Fibroblast of villous mesenchyme (primary cell): ENCODE results near the gene BNC2. TPM values are rescaled to one million over a fixed set of nuclear protein-coding genes. Genes with fewer than 3 reads are reported as not detected.

Source experiments
- DNase-seq: peaks from one replicate; pipeline ENCODE4 v3.0.0-alpha.2; 2010; ENCODE audit warnings: low read depth
- H3K4me3 ChIP-seq: 2 replicates; pipeline ENCODE4 v1.5.1; 2011; ENCODE audit warnings: low read depth, mild to moderate bottlenecking, low read length
- total RNA-seq: library from RNA; depleted of rRNA; stranded (reverse); fragments of >200 nt; gene quantifications from 2 replicates; pipeline ENCODE4 v1.2.3, GENCODE V29; 2012
- TF ChIP-seq, protein P1 (sequence below): IDR thresholded peaks from 2 replicates; pipeline ENCODE4 v1.5.1; 2012; ENCODE audit warnings: low read depth, mild to moderate bottlenecking, low read length; ENCODE audit not compliant: insufficient read depth

Gene BNC2
- total RNA-seq, 1 donor, result 33.7 TPM

GRCh38 chr9:16668734-16669295, 201.7 kb downstream of the BNC2 start:
- TF ChIP-seq, protein P1, sequence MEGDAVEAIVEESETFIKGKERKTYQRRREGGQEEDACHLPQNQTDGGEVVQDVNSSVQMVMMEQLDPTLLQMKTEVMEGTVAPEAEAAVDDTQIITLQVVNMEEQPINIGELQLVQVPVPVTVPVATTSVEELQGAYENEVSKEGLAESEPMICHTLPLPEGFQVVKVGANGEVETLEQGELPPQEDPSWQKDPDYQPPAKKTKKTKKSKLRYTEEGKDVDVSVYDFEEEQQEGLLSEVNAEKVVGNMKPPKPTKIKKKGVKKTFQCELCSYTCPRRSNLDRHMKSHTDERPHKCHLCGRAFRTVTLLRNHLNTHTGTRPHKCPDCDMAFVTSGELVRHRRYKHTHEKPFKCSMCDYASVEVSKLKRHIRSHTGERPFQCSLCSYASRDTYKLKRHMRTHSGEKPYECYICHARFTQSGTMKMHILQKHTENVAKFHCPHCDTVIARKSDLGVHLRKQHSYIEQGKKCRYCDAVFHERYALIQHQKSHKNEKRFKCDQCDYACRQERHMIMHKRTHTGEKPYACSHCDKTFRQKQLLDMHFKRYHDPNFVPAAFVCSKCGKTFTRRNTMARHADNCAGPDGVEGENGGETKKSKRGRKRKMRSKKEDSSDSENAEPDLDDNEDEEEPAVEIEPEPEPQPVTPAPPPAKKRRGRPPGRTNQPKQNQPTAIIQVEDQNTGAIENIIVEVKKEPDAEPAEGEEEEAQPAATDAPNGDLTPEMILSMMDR, result no peak
- no peak for DNase-seq
- H3K4me3 ChIP-seq, result no peak overlapping the region

DNA sequence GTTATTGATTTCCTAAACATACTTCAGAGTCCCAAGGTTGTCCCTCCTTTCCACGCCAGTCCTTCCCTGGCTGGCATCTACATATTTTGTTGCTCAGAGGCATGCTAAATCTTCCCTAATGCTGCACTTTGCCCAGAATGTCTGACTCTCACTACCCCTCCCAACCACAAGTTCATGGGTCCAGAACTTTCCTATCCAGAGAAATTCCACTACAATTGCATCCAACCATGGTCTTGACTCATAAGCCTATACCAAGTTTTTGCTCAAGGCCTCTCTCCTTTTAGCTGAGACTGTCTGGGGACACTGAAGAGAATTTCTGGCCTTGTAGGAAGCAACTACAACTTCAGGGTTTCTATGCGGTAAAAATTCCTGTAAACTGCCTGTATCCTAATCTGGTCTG, 206.3 kb downstream of the BNC2 start:
- TF ChIP-seq, protein P1, result no peak
- no peak overlapping the region for H3K4me3 ChIP-seq
- no peak for DNase-seq

DNA sequence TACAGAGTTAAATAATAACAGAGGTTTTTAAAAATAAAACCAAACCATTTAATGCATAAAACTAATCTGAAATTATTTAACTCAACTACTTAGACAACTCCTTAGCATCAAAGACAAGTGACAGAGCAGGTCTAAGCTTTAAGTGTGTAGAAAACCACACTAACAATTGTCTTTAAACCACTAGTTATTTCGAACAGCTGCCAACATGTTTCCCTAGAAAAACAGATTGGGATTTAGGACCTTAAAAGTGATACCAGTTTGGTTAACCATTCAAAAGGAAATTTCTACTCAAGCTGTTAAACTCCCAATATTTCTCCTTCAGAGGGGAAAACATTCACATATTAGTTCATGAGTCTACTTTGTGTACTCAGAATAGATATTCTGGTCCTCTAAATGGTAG, 208.7 kb downstream of the BNC2 start:
- H3K4me3 ChIP-seq, result no peak overlapping the region
- TF ChIP-seq, protein P1, result no peak
- no peak for DNase-seq

- TF ChIP-seq, protein P1, result no peak
- no peak overlapping the region for H3K4me3 ChIP-seq
- DNase-seq, result no peak
Measured at GRCh38 chr9:16659096-16659495, 211.4 kb downstream of the BNC2 start.

GRCh38 chr9:16656432-16657169, 213.9 kb downstream of the BNC2 start:
- H3K4me3 ChIP-seq, result no peak overlapping the region
- TF ChIP-seq, protein P1, result no peak
- DNase-seq, result no peak

- no peak overlapping the region for H3K4me3 ChIP-seq
- TF ChIP-seq, protein P1, result no peak
- DNase-seq, result no peak
Measured at GRCh38 chr9:16654596-16655126, 215.8 kb downstream of the BNC2 start.
